ES-I3 (cell line): ENCODE results near the gene DNAJC1.
"Not testable (repeated sequence)": the region's sequence is repeated elsewhere in the genome, so short reads cannot be mapped to it uniquely, and the experiment has no call there.

Experiments
- H3K36me3 ChIP-seq: 2 replicates; pipeline ENCODE4 v1.6.1; 2013; ENCODE audit warnings: mild to moderate bottlenecking, low read length, control low read depth, moderate library complexity; ENCODE audit not compliant: insufficient read depth
- H3K4me1 ChIP-seq: 2 replicates; pipeline ENCODE4 v1.6.1; 2013; ENCODE audit warnings: mild to moderate bottlenecking, control low read depth, low read length; ENCODE audit not compliant: insufficient read depth
- H3K9ac ChIP-seq: 2 replicates; pipeline ENCODE4 v1.6.1; 2013; ENCODE audit warnings: low read depth, mild to moderate bottlenecking, low read length, moderate library complexity
- H3K9me3 ChIP-seq: 2 replicates; pipeline ENCODE4 v1.6.1; 2013; ENCODE audit warnings: mild to moderate bottlenecking, low read length, moderate library complexity; ENCODE audit not compliant: control insufficient read depth, insufficient read depth

The DNAJC1 gene

GRCh38 chr10:21889477-21890275, 113.9 kb downstream of the DNAJC1 start:
- no peak overlapping the region for H3K9ac ChIP-seq
- no peaks in the 10 kb centered on the region for H3K36me3 ChIP-seq
- H3K4me1 ChIP-seq: no peaks in the 10 kb centered on the region
- H3K9me3 ChIP-seq: peaks cover 3% of the 10 kb centered on the region; the same call in 1 of the 2 replicates

DNA sequence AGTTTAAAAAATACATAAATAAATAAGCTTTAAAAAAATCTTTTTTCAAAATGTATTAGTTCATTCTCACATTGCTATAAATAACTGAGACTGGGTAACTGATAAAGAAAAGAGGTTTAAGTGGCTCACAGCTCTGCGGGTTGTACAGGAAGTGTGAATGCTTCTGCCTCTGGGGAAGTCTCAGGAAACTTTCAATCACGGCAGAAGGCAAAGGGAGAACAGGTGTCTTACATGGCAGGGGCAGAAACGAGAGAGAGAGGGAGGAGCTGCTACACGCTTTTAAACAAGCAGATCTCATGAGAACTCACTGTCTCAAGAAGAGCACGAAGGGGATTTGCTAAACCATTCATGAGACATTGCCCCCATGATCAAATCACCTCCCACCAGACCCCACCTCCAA, 114.6 kb downstream of the DNAJC1 start:
- no peaks in the 10 kb centered on the region for H3K4me1 ChIP-seq
- no peaks in the 10 kb centered on the region for H3K36me3 ChIP-seq
- H3K9ac ChIP-seq: no peak overlapping the region
- peaks cover 3% of the 10 kb centered on the region; the same call in 1 of the 2 replicates for H3K9me3 ChIP-seq

DNA sequence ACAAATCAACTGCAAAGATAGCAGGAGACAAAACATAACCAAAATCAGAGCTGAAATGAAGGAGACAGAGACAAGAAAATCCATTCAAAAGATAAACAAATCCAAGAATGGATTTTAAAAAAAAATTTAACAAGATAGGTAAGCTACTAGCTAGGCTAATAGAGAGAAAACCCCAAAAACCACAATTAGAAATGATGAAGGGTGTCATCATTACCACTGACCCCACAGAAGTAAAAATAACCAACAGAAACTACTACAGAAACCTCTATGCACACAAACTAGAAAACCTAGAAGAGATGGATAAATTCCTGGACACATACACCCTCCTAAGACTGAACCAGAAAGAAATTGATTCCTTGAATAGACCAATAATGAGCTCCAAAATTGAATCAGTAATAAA, 117.6 kb downstream of the DNAJC1 start:
- Histone ChIP-seq H3K36me3 (no peaks in the 10 kb centered on the region), H3K9me3 (no peaks in the 10 kb centered on the region; the same call in 1 of the 2 replicates), H3K9ac (no peak overlapping the region), H3K4me1 (no peaks in the 10 kb centered on the region)

DNA sequence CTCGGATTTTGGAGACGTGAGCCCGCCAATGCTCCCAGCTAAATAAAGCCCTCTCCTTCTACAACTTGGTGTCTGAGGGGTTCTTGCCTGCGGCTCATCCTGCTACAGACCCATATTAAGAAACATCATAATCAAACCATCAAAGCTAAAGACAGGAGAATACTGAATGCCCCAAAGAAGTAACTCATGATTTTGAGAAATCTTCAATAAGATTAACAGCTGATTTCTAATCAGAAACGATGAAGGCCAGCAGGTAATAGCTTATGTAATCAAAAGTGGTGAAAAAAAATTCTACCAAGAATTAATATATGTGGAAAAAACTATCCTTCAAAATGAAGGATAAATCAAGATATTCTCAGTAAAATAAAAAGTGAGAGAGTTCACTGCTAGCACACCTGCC, 130.3 kb downstream of the DNAJC1 start:
- Histone ChIP-seq H3K9me3 (peaks cover 5% of the 10 kb centered on the region), H3K4me1 (peaks cover 12% of the 10 kb centered on the region), H3K36me3 (no peaks in the 10 kb centered on the region), H3K9ac (no peak overlapping the region)

GRCh38 chr10:21872771-21873170, 130.8 kb downstream of the DNAJC1 start:
- not testable (repeated sequence) for H3K36me3 ChIP-seq, H3K9ac ChIP-seq, H3K9me3 ChIP-seq

GRCh38 chr10:21870849-21871248, 132.7 kb downstream of the DNAJC1 start:
- peaks cover 5% of the 10 kb centered on the region for H3K9me3 ChIP-seq
- no peaks in the 10 kb centered on the region for H3K36me3 ChIP-seq
- H3K4me1 ChIP-seq: peaks cover 12% of the 10 kb centered on the region
- no peak overlapping the region for H3K9ac ChIP-seq

More at GRCh38 chr10:21872771-21873170, 130.8 kb downstream of the DNAJC1 start:
- peaks cover 12% of the 10 kb centered on the region for H3K4me1 ChIP-seq

DNA sequence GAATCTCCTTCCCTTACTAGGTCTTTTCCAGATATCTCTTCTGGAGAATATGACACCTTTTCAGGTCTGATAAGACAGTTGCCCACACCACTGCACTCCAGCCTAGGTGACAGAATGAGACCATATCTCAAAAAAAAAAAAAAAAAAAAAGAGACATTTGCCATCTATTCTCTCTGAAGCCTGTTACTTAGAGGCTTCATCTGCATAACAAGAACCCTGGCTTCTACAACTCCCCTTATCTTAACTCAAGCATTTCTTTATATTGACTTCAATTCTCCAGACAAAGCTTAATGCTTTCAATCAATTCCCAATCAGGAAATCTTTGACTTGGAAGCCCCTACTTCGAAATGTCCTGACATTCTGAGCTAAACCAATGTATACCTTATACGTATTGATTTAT, 134.4 kb downstream of the DNAJC1 start:
- H3K36me3 ChIP-seq, H3K9ac ChIP-seq, H3K9me3 ChIP-seq: not testable (repeated sequence)
- H3K4me1 ChIP-seq: peaks cover 12% of the 10 kb centered on the region

DNA sequence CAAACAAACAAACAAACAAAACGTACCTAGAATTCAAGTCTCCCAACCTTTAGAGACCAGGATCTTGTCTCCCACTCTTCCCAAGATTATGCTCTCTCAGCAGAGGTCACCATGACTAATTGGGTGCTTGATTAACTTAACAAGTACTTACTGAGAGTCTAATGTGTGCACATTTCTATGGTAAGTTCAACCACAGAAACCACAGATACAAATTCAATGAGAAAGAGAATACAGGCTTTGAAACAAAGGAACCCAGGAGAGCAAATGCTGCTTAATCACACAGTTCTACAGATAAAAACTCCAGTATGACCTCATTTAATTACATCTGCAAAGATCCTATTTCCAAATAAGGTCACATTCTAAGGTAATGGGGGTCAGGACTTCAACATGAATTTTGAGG, 142.8 kb downstream of the DNAJC1 start:
- H3K9me3 ChIP-seq: no peaks in the 10 kb centered on the region
- no peak overlapping the region for H3K9ac ChIP-seq
- no peaks in the 10 kb centered on the region for H3K36me3 ChIP-seq
- H3K4me1 ChIP-seq: no peaks in the 10 kb centered on the region

GRCh38 chr10:21858455-21858854, 145.1 kb downstream of the DNAJC1 start:
- Histone ChIP-seq H3K4me1 (no peaks in the 10 kb centered on the region), H3K9me3 (no peaks in the 10 kb centered on the region), H3K36me3 (no peaks in the 10 kb centered on the region), H3K9ac (no peak overlapping the region)

GRCh38 chr10:21849607-21850006, 153.9 kb downstream of the DNAJC1 start:
- H3K9me3 ChIP-seq: no peaks in the 10 kb centered on the region; the same call in none of the 2 replicates
- no peak overlapping the region for H3K9ac ChIP-seq
- H3K4me1 ChIP-seq: no peaks in the 10 kb centered on the region
- no peaks in the 10 kb centered on the region; the same call in 1 of the 2 replicates for H3K36me3 ChIP-seq

DNA sequence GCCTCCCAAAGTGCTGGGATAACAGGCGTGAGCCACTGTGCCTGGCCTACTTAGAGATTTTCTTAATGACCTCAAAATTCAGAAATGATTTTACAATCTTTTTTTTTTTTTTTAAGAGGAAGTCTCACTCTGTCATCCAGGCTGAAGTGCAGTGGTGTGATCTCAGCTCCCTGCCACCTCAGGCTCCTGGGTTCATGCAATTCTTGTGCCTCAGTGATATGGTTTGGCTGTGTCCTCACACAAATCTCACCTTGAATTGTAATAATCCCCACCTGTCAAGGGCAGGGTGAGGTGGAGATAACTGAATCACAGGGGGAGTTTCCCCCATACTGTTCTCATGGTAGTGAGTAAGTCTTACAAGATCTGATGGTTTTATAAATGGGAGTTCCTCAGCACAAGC, 159.9 kb downstream of the DNAJC1 start:
- no peaks in the 10 kb centered on the region for H3K4me1 ChIP-seq
- no peaks in the 10 kb centered on the region; the same call in 1 of the 2 replicates for H3K9me3 ChIP-seq
- no peak overlapping the region for H3K9ac ChIP-seq
- no peaks in the 10 kb centered on the region; the same call in 1 of the 2 replicates for H3K36me3 ChIP-seq

- H3K4me1 ChIP-seq, H3K9ac ChIP-seq, H3K9me3 ChIP-seq, H3K36me3 ChIP-seq: not testable (repeated sequence)
Measured at GRCh38 chr10:21841273-21841672, 162.3 kb downstream of the DNAJC1 start.

GRCh38 chr10:21837487-21837886, 166.0 kb downstream of the DNAJC1 start:
- peaks cover 12% of the 10 kb centered on the region for H3K9me3 ChIP-seq
- H3K9ac ChIP-seq, H3K4me1 ChIP-seq, H3K36me3 ChIP-seq: not testable (repeated sequence)

DNA sequence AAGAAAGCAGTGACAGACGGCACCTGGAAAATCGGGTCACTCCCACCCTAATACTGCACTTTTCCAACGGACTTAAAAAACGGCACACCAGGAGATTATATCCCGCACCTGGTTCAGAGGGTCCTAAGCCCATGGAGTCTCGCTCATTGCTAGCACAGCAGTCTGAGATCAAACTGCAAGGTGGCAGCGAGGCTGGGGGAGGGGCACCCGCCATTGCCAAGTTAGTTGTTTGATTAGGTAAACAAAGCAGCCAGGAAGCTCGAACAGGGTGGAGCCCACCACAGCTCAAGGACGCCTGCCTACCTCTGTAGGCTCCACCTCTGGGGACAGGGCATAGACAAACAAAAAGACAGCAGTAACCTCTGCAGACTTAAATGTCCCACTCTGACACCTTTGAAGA, 169.0 kb downstream of the DNAJC1 start:
- peaks cover 15% of the 10 kb centered on the region for H3K9me3 ChIP-seq
- not testable (repeated sequence) for H3K9ac ChIP-seq, H3K36me3 ChIP-seq, H3K4me1 ChIP-seq

GRCh38 chr10:21832821-21833130, 170.8 kb downstream of the DNAJC1 start:
- H3K9me3 ChIP-seq: peaks cover 15% of the 10 kb centered on the region
- no peaks in the 10 kb centered on the region; the same call in 1 of the 2 replicates for H3K36me3 ChIP-seq
- H3K4me1 ChIP-seq: no peaks in the 10 kb centered on the region
- H3K9ac ChIP-seq: no peak overlapping the region
